HEK293T (cell line): Measurements from ENCODE around the gene ARL4A.

Experiments
- BHLHE40 ChIP-seq: fragments of 450-650 bp; IDR thresholded peaks from 2 replicates; pipeline ENCODE4 v1.6.1; 2016; ENCODE audit warnings: mild to moderate bottlenecking, moderate library complexity, borderline replicate concordance
- FOXM1 ChIP-seq: fragments of 450-650 bp; IDR thresholded peaks from 2 replicates; pipeline ENCODE4 v1.6.1; 2017; ENCODE audit warnings: mild to moderate bottlenecking, borderline replicate concordance

GRCh38 chr7:12670000-12670729 lies 17.3 kb upstream of the ARL4A start:
- no peak for TF ChIP-seq BHLHE40
- TF ChIP-seq FOXM1, result no peak
